Measurements from ENCODE around the gene GSK3B. TPM values are rescaled to one million over a fixed set of nuclear protein-coding genes. Genes with fewer than 3 reads are reported as not detected.

Gene GSK3B
- total and polyA plus RNA-seq, 7 donors: 9.1 to 43.2 (median 34.5) TPM

GRCh38 chr3:120125992-120126391, 31.7 kb upstream of the GSK3B start:
- Histone ChIP-seq H3K27ac (no peak overlapping the region), H3K9me3 (no peaks in the 10 kb centered on the region), H3K27me3 (ENCODE audit: insufficient read depth in 3 of 3, low read length in 2 of 3) (no peaks in the 10 kb centered on the region), H3K36me3 (ENCODE audit: insufficient read depth in 1 of 2, low read depth in 1 of 2) (no peaks in the 10 kb centered on the region), H3K4me1 (no peaks in the 10 kb centered on the region), H3K4me3 (no peak overlapping the region)
- DNase-seq: no peak
- intact Hi-C loops (cut with DNase I): no loop called here
- no peak for TF ChIP-seq CTCF (IDR thresholded peaks at IDR 0.05)
- no peak for ATAC-seq

DNA sequence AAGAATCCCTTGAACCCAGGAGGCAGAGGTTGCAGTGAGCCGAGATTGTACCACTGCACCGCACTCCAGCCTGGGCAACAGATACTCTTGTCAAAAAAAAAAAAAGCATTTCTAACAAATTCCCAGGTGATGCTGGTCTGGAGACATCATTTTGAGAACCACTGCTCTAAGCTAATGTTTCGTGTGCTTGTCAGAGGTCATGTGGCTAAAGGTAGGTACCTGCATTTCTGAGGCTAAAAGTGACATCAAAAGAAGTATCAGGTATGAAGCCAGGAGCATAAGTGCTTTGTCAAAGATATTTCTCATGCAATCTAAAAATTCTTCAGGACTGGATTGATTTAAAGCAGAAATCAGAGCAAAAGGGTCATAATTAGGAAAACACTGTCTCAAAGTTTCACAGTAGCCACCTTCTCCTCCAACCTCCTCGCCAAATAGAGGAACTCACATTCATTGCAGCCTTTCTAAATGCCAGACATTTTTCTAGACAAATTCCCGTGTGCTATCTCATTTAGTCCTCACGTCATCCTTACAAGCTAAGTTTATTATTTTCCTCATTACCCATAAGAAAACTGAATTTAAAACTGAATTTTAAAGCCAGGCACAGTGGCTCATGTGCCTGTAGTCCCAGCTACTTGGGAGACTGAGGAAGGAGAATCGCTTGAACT, 25.7 kb upstream of the GSK3B start:
- TF ChIP-seq CTCF (IDR thresholded peaks at IDR 0.05): no peak
- intact Hi-C loops (cut with DNase I): no loop called here
- Histone ChIP-seq H3K36me3 (ENCODE audit: insufficient read depth in 1 of 2, low read depth in 1 of 2) (no peaks in the 10 kb centered on the region), H3K27me3 (ENCODE audit: insufficient read depth in 3 of 3, low read length in 2 of 3) (no peaks in the 10 kb centered on the region), H3K4me1 (no peaks in the 10 kb centered on the region), H3K27ac (no peak overlapping the region), H3K4me3 (no peak overlapping the region), H3K9me3 (peaks cover 4% of the 10 kb centered on the region)
- WGBS, 3 donors: 93 to 95% (median 93%) methylated on average over 7 of the region's 7 CpGs
- ATAC-seq (no peak), DNase-seq (no peak)

GRCh38 chr3:120114981-120115380, 20.7 kb upstream of the GSK3B start:
- 52 to 56% (median 54%) methylated on average over 2 of the region's 2 CpGs for WGBS, 3 donors
- intact Hi-C loops (cut with DNase I): no loop called here
- Histone ChIP-seq H3K27ac (no peak overlapping the region), H3K4me1 (no peaks in the 10 kb centered on the region), H3K27me3 (ENCODE audit: insufficient read depth in 3 of 3, low read length in 2 of 3) (no peaks in the 10 kb centered on the region), H3K36me3 (ENCODE audit: insufficient read depth in 1 of 2, low read depth in 1 of 2) (no peaks in the 10 kb centered on the region), H3K4me3 (no peak overlapping the region), H3K9me3 (peaks cover 4% of the 10 kb centered on the region)
- DNase-seq (no peak), ATAC-seq (no peak)
- TF ChIP-seq CTCF (IDR thresholded peaks at IDR 0.05): no peak

- peaks cover 4% of the 10 kb centered on the region for H3K9me3 ChIP-seq
- no peak for ATAC-seq
- intact Hi-C loops (cut with DNase I): no loop called here
- H3K4me3 ChIP-seq: no peak overlapping the region
- TF ChIP-seq CTCF (IDR thresholded peaks at IDR 0.05): no peak
- 89 to 92% (median 91%) methylated on average over 2 of the region's 2 CpGs for WGBS, 3 donors
- no peaks in the 10 kb centered on the region for H3K36me3 ChIP-seq (ENCODE audit: insufficient read depth in 1 of 2, low read depth in 1 of 2)
- H3K4me1 ChIP-seq: no peaks in the 10 kb centered on the region
- no peak overlapping the region for H3K27ac ChIP-seq
- no peaks in the 10 kb centered on the region for H3K27me3 ChIP-seq (ENCODE audit: insufficient read depth in 3 of 3, low read length in 2 of 3)
- DNase-seq: no peak
These were observed 20.1 kb upstream of the GSK3B start for GRCh38 chr3:120114376-120114775.
